HG02763 (cell line): Measurements from ENCODE around the gene CLCNKB.
"Not testable (repeated sequence)": the region's sequence is repeated elsewhere in the genome, so short reads cannot be mapped to it uniquely, and the experiment has no call there.

ENCODE experiments used
- ATAC-seq: cut with Tn5 transposase; IDR thresholded peaks from one replicate; pipeline ENCODE4 v1.9.1; 2021; ENCODE audit warnings: mild to moderate bottlenecking, moderate library complexity; ENCODE audit not compliant: unreplicated experiment

Gene CLCNKB

GRCh38 chr1:16055613-16056520, 12.3 kb downstream of the CLCNKB start:
- peak; percentile 45 for ATAC-seq

GRCh38 chr1:16056521-16056912, 12.9 kb downstream of the CLCNKB start:
- ATAC-seq: not testable (repeated sequence)

GRCh38 chr1:16057314-16057915, 13.8 kb downstream of the CLCNKB start:
- ATAC-seq: not testable (repeated sequence)

- ATAC-seq: not testable (repeated sequence)
These were observed 15.0 kb downstream of the CLCNKB start for GRCh38 chr1:16058394-16059120.

GRCh38 chr1:16061266-16061665, 17.7 kb downstream of the CLCNKB start:
- ATAC-seq: no peak

- not testable (repeated sequence) for ATAC-seq
These were observed 18.6 kb downstream of the CLCNKB start for GRCh38 chr1:16061989-16062686.

GRCh38 chr1:16062687-16063075, 19.1 kb downstream of the CLCNKB start:
- not testable (repeated sequence) for ATAC-seq

GRCh38 chr1:16063226-16063829, 19.7 kb downstream of the CLCNKB start:
- no peak for ATAC-seq

GRCh38 chr1:16063921-16064320, 20.3 kb downstream of the CLCNKB start:
- no peak for ATAC-seq

- no peak for ATAC-seq
These were observed 21.1 kb downstream of the CLCNKB start for GRCh38 chr1:16064536-16065268.

- ATAC-seq: no peak
These were observed 21.6 kb downstream of the CLCNKB start for GRCh38 chr1:16065269-16065576.

GRCh38 chr1:16066245-16066644, 22.7 kb downstream of the CLCNKB start:
- no peak for ATAC-seq

GRCh38 chr1:16067127-16067768, 23.7 kb downstream of the CLCNKB start:
- ATAC-seq: no peak

GRCh38 chr1:16067933-16068332, 24.4 kb downstream of the CLCNKB start:
- ATAC-seq: no peak

GRCh38 chr1:16068356-16069270, 25.0 kb downstream of the CLCNKB start:
- ATAC-seq: no peak

GRCh38 chr1:16070640-16071355, 27.2 kb downstream of the CLCNKB start:
- no peak for ATAC-seq

- ATAC-seq: no peak
These were observed 28.0 kb downstream of the CLCNKB start for GRCh38 chr1:16071614-16072013.

- ATAC-seq: no peak
These were observed 28.5 kb downstream of the CLCNKB start for GRCh38 chr1:16072095-16072494.
